A549 (cell line): Measurements from ENCODE around the gene RPH3AL. TPM values are rescaled to one million over a fixed set of nuclear protein-coding genes. Genes with fewer than 3 reads are reported as not detected.

ENCODE experiments used
- ATAC-seq, 2 experiments: fragments of 200-7000 bp in 1 of 2; fragments of >200 bp in 1 of 2; cut with Nextera tagmentation in 1 of 2; cut with Tn5 transposase in 1 of 2; 3 replicates each; pipeline versions ENCODE4 v1.8.0 to v1.9.1; 2018 to 2020; ENCODE audit warnings: mild to moderate bottlenecking in 1 of 2, moderate library complexity in 1 of 2
- CTCF ChIA-PET: fragments of 300-600 bp; sonication (Branson Sonifier 250); formaldehyde crosslinking; extraction: SDS; loops from one replicate; lab custom pipeline; 2021; ENCODE audit warnings: antibody characterized with exemption, inconsistent platforms; lab: Yijun Ruan, JAX
- POLR2A ChIA-PET: fragments of 350-600 bp; formaldehyde crosslinking; extraction: SDS; loops from one replicate; lab custom pipeline; 2021; ENCODE audit warnings: antibody characterized with exemption, inconsistent platforms; lab: Yijun Ruan, JAX
- DNase-seq, 2 experiments: peaks; one replicate each; pipeline versions ENCODE4 v3.0.0 to v3.0.0-alpha.2; 2011 to 2016; ENCODE audit warnings: low read depth in 1 of 2, low spot score in 1 of 2
- FAIRE-seq: peaks from 2 replicates; lab custom pipeline; 2011; peaks lifted over from hg19 to GRCh38; lab: Jason Lieb, UNC
- H3K27ac ChIP-seq, 2 experiments: fragments of >200 bp; sonication (Bioruptor Twin); formaldehyde crosslinking; 3 replicates each; pipeline ENCODE4 v1.5.1; 2016 to 2017
- H3K4me1 ChIP-seq: fragments of >200 bp; sonication (Bioruptor Twin); formaldehyde crosslinking; 3 replicates; pipeline ENCODE4 v1.6.1; 2016
- H3K4me2 ChIP-seq: fragments of >200 bp; sonication (Bioruptor Twin); formaldehyde crosslinking; 3 replicates; pipeline ENCODE4 v1.6.1; 2016
- H3K4me3 ChIP-seq: fragments of >200 bp; sonication (Bioruptor Twin); formaldehyde crosslinking; 3 replicates; pipeline ENCODE4 v1.5.1; 2016
- H3K9me3 ChIP-seq: fragments of >200 bp; sonication (Bioruptor Twin); formaldehyde crosslinking; 3 replicates; pipeline ENCODE4 v1.6.1; 2016
- ATOH8 ChIP-seq: fragments of 250-450 bp; sonication (Bioruptor Pico); IDR thresholded peaks from 2 replicates; pipeline ENCODE4 v1.5.0; 2020; ENCODE audit warnings: low read depth, mild to moderate bottlenecking, moderate library complexity
- CBX2 ChIP-seq: fragments of 200-600 bp; sonication (generic); IDR thresholded peaks from 2 replicates; pipeline ENCODE4 v1.6.1; 2016; ENCODE audit warnings: low read depth, mild to moderate bottlenecking, borderline replicate concordance
- EHF ChIP-seq: fragments of 250-450 bp; sonication (Bioruptor Pico); IDR thresholded peaks from 2 replicates; pipeline ENCODE4 v1.5.0; 2020; ENCODE audit warnings: mild to moderate bottlenecking
- EHMT2 ChIP-seq: fragments of 200-600 bp; sonication (generic); IDR thresholded peaks from 2 replicates; pipeline ENCODE4 v1.6.1; 2016; ENCODE audit warnings: antibody characterized with exemption, low read depth, mild to moderate bottlenecking, moderate library complexity
- ESRRA ChIP-seq: fragments of 150-350 bp; IDR thresholded peaks from 2 replicates; pipeline ENCODE4 v1.6.1; 2014; ENCODE audit warnings: mild to moderate bottlenecking, low read length, borderline replicate concordance
- FOSL2 ChIP-seq, 2 experiments: fragments of 450-650 bp in 1 of 2; fragments of >200 bp in 1 of 2; sonication (Bioruptor Twin) in 1 of 2; formaldehyde crosslinking; IDR thresholded peaks; 2 replicates each; pipeline versions ENCODE4 v1.5.0 to v1.6.1; 2016 to 2020; ENCODE audit warnings: mild to moderate bottlenecking in 1 of 2, moderate library complexity in 1 of 2
- HDAC2 ChIP-seq: fragments of 200-600 bp; sonication (generic); IDR thresholded peaks from 2 replicates; pipeline ENCODE4 v1.6.1; 2016
- HOXA7 ChIP-seq: fragments of 250-450 bp; sonication (Bioruptor Pico); IDR thresholded peaks from 2 replicates; pipeline ENCODE4 v1.5.0; 2020; ENCODE audit warnings: mild to moderate bottlenecking, moderate library complexity
- HOXB13 ChIP-seq: fragments of 250-450 bp; sonication (Bioruptor Pico); IDR thresholded peaks from 2 replicates; pipeline ENCODE4 v1.5.0; 2020; ENCODE audit warnings: low read depth, mild to moderate bottlenecking, moderate library complexity
- JUN ChIP-seq, 2 experiments: fragments of >200 bp; sonication (Bioruptor Twin); formaldehyde crosslinking; IDR thresholded peaks; 2 replicates in 1 of 2; 3 replicates in 1 of 2; pipeline ENCODE4 v1.6.1; 2016 to 2017
- KDM5A ChIP-seq: fragments of 200-600 bp; sonication (generic); IDR thresholded peaks from 2 replicates; pipeline ENCODE4 v1.6.1; 2016; ENCODE audit warnings: antibody characterized with exemption, mild to moderate bottlenecking
- MAFK ChIP-seq: fragments of 450-650 bp; IDR thresholded peaks from 2 replicates; pipeline ENCODE4 v1.6.1; 2014; ENCODE audit not compliant: partially characterized antibody
- MAX ChIP-seq: IDR thresholded peaks from 2 replicates; pipeline ENCODE4 v1.6.1; 2012
- NR3C1 ChIP-seq: fragments of >200 bp; sonication (Bioruptor Twin); formaldehyde crosslinking; IDR thresholded peaks from 3 replicates; pipeline ENCODE4 v1.6.1; 2017
- RNF2 ChIP-seq: fragments of 200-600 bp; sonication (generic); IDR thresholded peaks from 2 replicates; pipeline ENCODE4 v1.6.1; 2016; ENCODE audit warnings: low read depth, mild to moderate bottlenecking, antibody characterized with exemption, moderate library complexity, borderline replicate concordance
- SREBF2 ChIP-seq: fragments of 450-650 bp; IDR thresholded peaks from 2 replicates; pipeline ENCODE4 v1.6.1; 2014; ENCODE audit warnings: mild to moderate bottlenecking, moderate library complexity
- TFCP2L1 ChIP-seq: fragments of 250-450 bp; sonication (Bioruptor Pico); IDR thresholded peaks from 2 replicates; pipeline ENCODE4 v1.5.0; 2021; ENCODE audit warnings: mild to moderate bottlenecking
- TP53 ChIP-seq: fragments of 250-450 bp; sonication (Bioruptor Pico); IDR thresholded peaks from 2 replicates; pipeline ENCODE4 v1.5.0; 2021; ENCODE audit warnings: mild to moderate bottlenecking, moderate library complexity
- ZNF302 ChIP-seq: fragments of 250-450 bp; sonication (Bioruptor Pico); IDR thresholded peaks from 2 replicates; pipeline ENCODE4 v1.9.0; 2021; ENCODE audit warnings: inconsistent platforms, mild to moderate bottlenecking, moderate library complexity
- ZSCAN20 ChIP-seq: fragments of 250-450 bp; sonication (Bioruptor Pico); IDR thresholded peaks from 2 replicates; pipeline ENCODE4 v1.8.0; 2022; ENCODE audit warnings: mild to moderate bottlenecking, moderate library complexity
- WGBS: methylation state at CpG from one replicate; pipeline ENCODE4 v1.1.6; 2017; ENCODE audit errors: missing lambda C conversion rate; 5-methylcytosine and 5-hydroxymethylcytosine counted together
- polyA plus RNA-seq, 4 experiments: library from polyadenylated mRNA; depleted of rRNA in 3 of 4; stranded (reverse); fragments of >200 nt; fragmentation: RNase III in 1 of 4; extraction: RNeasy Plus Mini Kit Qiagen cat#74134 plus additional on column Dnase treatment in 1 of 4; gene quantifications; 2 replicates in 3 of 4; 3 replicates in 1 of 4; pipeline ENCODE4 v1.2.3, GENCODE V29; 2011 to 2017
- TF ChIP-seq, protein P1 (sequence below): fragments of 200-600 bp; sonication (generic); IDR thresholded peaks from 2 replicates; pipeline ENCODE4 v1.6.1; 2016; ENCODE audit warnings: antibody characterized with exemption, mild to moderate bottlenecking, moderate library complexity
- TF ChIP-seq, protein P2 (sequence below): fragments of 450-650 bp; IDR thresholded peaks from 2 replicates; pipeline ENCODE4 v1.6.1; 2014; ENCODE audit warnings: antibody characterized with exemption
- TF ChIP-seq, protein P3 (sequence below): IDR thresholded peaks from 2 replicates; pipeline ENCODE4 v1.6.1; 2012

The RPH3AL gene
- polyA plus RNA-seq, 2 of the 4 experiments (the other 2 are of a cell fraction): 23.3 to 31.1 TPM

DNA sequence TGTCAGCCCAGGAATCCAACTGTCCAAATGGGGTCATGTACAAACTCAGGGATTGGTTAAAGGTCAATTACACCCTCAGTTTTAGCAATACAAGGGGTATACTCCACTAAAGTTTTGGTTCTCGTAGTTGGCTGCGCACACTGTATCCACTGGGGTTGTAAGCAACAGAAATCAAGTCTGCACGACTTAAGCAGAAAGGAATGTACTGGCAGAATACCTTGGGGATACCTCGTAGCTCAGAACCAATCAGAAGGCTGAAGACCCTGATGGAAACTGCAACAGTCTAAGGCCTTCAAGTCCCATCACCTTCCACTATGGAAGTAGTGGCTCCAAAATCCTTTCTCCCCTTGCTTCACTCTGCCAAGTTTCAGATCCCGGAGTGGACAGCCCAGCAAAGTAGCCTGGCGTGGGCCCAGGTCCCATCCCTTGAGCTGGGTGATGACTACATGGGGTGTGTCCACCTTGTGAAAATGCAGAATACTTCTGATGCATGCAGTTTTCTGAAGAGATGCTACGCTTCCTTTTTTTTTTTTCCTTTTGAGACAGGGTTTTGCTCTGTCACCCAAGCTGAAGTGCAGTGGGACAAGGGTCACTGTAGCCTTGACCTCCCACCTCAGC is 21.1 kb upstream of the RPH3AL start (continued):
- TF ChIP-seq, protein P1, sequence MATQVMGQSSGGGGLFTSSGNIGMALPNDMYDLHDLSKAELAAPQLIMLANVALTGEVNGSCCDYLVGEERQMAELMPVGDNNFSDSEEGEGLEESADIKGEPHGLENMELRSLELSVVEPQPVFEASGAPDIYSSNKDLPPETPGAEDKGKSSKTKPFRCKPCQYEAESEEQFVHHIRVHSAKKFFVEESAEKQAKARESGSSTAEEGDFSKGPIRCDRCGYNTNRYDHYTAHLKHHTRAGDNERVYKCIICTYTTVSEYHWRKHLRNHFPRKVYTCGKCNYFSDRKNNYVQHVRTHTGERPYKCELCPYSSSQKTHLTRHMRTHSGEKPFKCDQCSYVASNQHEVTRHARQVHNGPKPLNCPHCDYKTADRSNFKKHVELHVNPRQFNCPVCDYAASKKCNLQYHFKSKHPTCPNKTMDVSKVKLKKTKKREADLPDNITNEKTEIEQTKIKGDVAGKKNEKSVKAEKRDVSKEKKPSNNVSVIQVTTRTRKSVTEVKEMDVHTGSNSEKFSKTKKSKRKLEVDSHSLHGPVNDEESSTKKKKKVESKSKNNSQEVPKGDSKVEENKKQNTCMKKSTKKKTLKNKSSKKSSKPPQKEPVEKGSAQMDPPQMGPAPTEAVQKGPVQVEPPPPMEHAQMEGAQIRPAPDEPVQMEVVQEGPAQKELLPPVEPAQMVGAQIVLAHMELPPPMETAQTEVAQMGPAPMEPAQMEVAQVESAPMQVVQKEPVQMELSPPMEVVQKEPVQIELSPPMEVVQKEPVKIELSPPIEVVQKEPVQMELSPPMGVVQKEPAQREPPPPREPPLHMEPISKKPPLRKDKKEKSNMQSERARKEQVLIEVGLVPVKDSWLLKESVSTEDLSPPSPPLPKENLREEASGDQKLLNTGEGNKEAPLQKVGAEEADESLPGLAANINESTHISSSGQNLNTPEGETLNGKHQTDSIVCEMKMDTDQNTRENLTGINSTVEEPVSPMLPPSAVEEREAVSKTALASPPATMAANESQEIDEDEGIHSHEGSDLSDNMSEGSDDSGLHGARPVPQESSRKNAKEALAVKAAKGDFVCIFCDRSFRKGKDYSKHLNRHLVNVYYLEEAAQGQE: no peak
- no peak for TF ChIP-seq ESRRA
- TF ChIP-seq KDM5A: no peak
- TF ChIP-seq EHF (CRISPR knock-in tag): no peak
- TF ChIP-seq TP53: no peak
- no peak for TF ChIP-seq ZNF302
- no peak for TF ChIP-seq HDAC2
- TF ChIP-seq SREBF2: no peak
- TF ChIP-seq TFCP2L1 (CRISPR knock-in tag): no peak
- TF ChIP-seq, all 56 proteins: peak for 0

DNA sequence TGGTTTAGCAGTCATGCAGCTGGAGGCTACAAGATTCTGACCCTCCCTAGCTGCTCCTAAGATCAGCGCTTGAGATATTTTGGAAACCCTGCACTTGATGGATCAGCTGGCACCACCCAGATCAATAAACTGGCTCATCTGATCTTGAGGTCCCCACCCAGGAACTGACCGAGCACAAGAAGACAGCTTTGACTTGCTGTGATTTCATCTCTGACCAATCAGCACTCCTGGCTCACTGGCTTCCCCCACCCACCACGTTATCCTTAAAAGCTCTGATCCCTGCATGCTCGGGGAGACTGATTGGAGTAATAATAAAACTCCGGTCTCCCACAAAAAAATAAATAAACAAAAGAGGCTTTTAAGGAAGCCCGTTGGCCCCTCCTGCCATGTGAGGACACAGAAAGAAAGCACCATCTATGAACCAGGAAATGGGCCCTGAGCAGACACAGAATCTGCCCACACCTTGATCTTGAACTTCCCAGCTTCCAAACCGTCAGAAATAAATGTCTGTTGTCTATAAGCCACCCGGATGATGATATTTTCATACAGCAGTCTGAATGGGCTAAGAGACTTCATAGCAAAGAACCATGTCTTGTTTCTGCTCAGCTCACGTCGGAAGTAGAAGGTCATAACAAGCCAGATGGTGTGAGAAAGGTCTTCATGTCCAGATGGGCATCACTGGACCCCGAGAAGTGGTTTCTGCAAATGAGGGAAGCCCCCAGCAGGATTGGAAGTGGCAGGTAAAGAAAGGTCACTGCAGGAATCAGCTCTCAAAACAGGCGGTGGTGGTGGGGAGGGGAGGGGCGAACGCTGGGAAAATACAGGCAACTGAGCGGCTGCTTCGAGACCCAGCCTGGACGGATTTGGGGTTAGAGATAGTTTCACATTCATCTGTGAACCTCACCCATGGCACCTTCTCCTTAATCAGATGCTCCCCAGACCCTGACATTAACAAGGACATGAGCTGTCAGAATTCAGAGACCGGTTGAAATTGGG is 19.8 kb upstream of the RPH3AL start:
- no peak overlapping the region for H3K27ac ChIP-seq
- WGBS: 85% methylated on average over 18 of the region's 18 CpGs
- peaks cover 19% of the 10 kb centered on the region; the same call in 2 of the 3 replicates for H3K4me1 ChIP-seq
- CTCF ChIA-PET: interaction anchor here (0.8 to 1.8 kb wide), 6 partner anchors 11 to 22 kb away, joined by 3 to 7 read pairs (median 4); no protein-coding TSS in a partner anchor
- TF ChIP-seq EHMT2 (no peak), JUN (IDR thresholded peaks at IDR 0.05) (no peak), ZSCAN20 (CRISPR knock-in tag) (no peak), HOXA7 (no peak), CBX2 (no peak), TFCP2L1 (CRISPR knock-in tag) (no peak), ZNF302 (no peak), NR3C1 (no peak), ATOH8 (no peak), RNF2 (no peak), MAFK (no peak), FOSL2 (IDR thresholded peaks at IDR 0.05) (no peak), FOSL2 (CRISPR knock-in tag; IDR thresholded peaks at IDR 0.05) (no peak), MAX (no peak), HOXB13 (CRISPR knock-in tag) (no peak), EHF (CRISPR knock-in tag) (no peak)
- TF ChIP-seq, protein P2, sequence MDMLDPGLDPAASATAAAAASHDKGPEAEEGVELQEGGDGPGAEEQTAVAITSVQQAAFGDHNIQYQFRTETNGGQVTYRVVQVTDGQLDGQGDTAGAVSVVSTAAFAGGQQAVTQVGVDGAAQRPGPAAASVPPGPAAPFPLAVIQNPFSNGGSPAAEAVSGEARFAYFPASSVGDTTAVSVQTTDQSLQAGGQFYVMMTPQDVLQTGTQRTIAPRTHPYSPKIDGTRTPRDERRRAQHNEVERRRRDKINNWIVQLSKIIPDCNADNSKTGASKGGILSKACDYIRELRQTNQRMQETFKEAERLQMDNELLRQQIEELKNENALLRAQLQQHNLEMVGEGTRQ: no peak
- TF ChIP-seq, protein P3, sequence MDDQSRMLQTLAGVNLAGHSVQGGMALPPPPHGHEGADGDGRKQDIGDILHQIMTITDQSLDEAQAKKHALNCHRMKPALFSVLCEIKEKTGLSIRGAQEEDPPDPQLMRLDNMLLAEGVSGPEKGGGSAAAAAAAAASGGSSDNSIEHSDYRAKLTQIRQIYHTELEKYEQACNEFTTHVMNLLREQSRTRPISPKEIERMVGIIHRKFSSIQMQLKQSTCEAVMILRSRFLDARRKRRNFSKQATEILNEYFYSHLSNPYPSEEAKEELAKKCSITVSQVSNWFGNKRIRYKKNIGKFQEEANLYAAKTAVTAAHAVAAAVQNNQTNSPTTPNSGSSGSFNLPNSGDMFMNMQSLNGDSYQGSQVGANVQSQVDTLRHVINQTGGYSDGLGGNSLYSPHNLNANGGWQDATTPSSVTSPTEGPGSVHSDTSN: no peak
- H3K9me3 ChIP-seq: 0 out of 3 replicates have a peak, but pooled peaks cover 2% of the 10 kb centered on the region
- no peak for FAIRE-seq
- no peak for DNase-seq
- no peak for ATAC-seq
- no peak overlapping the region for H3K4me2 ChIP-seq
- H3K4me3 ChIP-seq: no peak overlapping the region
- POLR2A ChIA-PET: no interaction called here
